Common myeloid progenitor, CD34-positive (primary cell): ENCODE results near the gene DGKQ.
A peak's percentile ranks its signal among the peaks of the same experiment; 100 is the strongest.

Experiments used
- CTCF ChIA-PET: fragments of 350-600 bp; sonication (Branson Sonifier 250); formaldehyde crosslinking; loops from one replicate; lab custom pipeline; 2021; ENCODE audit warnings: antibody characterized with exemption; lab: Charles Lee
- POLR2A ChIA-PET: fragments of 350-600 bp; sonication (Branson Sonifier 250); formaldehyde crosslinking; loops from one replicate; lab custom pipeline; 2021; ENCODE audit warnings: antibody characterized with exemption; lab: Charles Lee
- DNase-seq, 3 donors: peaks; one replicate each; pipeline versions ENCODE4 v3.0.0 to v3.0.0-alpha.2; 2013
- H3K27ac ChIP-seq, 2 experiments: 1 replicate in 1 of 2; 2 replicates in 1 of 2; pipeline ENCODE4 v1.7.0; 2013; ENCODE audit warnings: inconsistent platforms in 2 of 2, low read length in 2 of 2, mild to moderate bottlenecking in 2 of 2, low read depth in 1 of 2, moderate library complexity in 1 of 2; ENCODE audit not compliant: severe bottlenecking in 2 of 2, insufficient read depth in 1 of 2, poor library complexity in 1 of 2
- H3K27me3 ChIP-seq, 5 experiments: replicated peaks in 2 of 5; 1 replicate in 3 of 5; 2 replicates in 2 of 5; pipeline versions ENCODE4 v1.6.1 to v1.7.0; 2013; ENCODE audit warnings: low read length in 4 of 5, mild to moderate bottlenecking in 2 of 5, moderate library complexity in 2 of 5, inconsistent platforms in 1 of 5; ENCODE audit not compliant: insufficient read depth in 5 of 5, control insufficient read depth in 4 of 5
- H3K36me3 ChIP-seq, 4 experiments: 1 replicate in 2 of 4; 2 replicates in 2 of 4; pipeline versions ENCODE4 v1.6.1 to v1.7.0; 2013; ENCODE audit warnings: low read length in 3 of 4, control low read depth in 1 of 4, mild to moderate bottlenecking in 1 of 4; ENCODE audit not compliant: control insufficient read depth in 4 of 4, insufficient read depth in 4 of 4
- H3K4me1 ChIP-seq, 4 experiments: 1 replicate in 3 of 4; 2 replicates in 1 of 4; pipeline versions ENCODE4 v1.6.1 to v1.7.1; 2013; ENCODE audit warnings: low read length in 3 of 4, mild to moderate bottlenecking in 3 of 4, control low read depth in 1 of 4, inconsistent platforms in 1 of 4, moderate library complexity in 1 of 4; ENCODE audit not compliant: control insufficient read depth in 4 of 4, insufficient read depth in 4 of 4; ENCODE audit errors: control extremely low read depth in 1 of 4
- H3K4me3 ChIP-seq, 7 experiments: 1 replicate in 4 of 7; 2 replicates in 3 of 7; pipeline versions ENCODE4 v1.5.1 to v1.7.0; 2013; ENCODE audit warnings: mild to moderate bottlenecking in 7 of 7, low read length in 6 of 7, moderate library complexity in 6 of 7, inconsistent platforms in 2 of 7, low read depth in 2 of 7, control low read depth in 1 of 7; ENCODE audit not compliant: insufficient read depth in 4 of 7, control insufficient read depth in 1 of 7; ENCODE audit errors: extremely low read depth in 1 of 7
- H3K9me3 ChIP-seq, 5 experiments: 1 replicate in 4 of 5; 2 replicates in 1 of 5; pipeline versions ENCODE4 v1.6.1 to v1.7.1; 2013; ENCODE audit warnings: low read length in 4 of 5, mild to moderate bottlenecking in 2 of 5, inconsistent platforms in 1 of 5, low read depth in 1 of 5, moderate library complexity in 1 of 5; ENCODE audit not compliant: control insufficient read depth in 4 of 5, insufficient read depth in 2 of 5; ENCODE audit errors: control extremely low read depth in 1 of 5
- WGBS: methylation state at CpG from one replicate; pipeline ENCODE4 v1.1.5; 2013; ENCODE audit not compliant: insufficient coverage; 5-methylcytosine and 5-hydroxymethylcytosine counted together

Gene DGKQ

GRCh38 chr4:998096-998691 is 24.8 kb upstream of the DGKQ start:
- Histone ChIP-seq H3K4me3 (no peak overlapping the region), H3K4me1 (peaks cover 0 to 25% (median 18%) of the 10 kb centered on the region in 4 experiments), H3K9me3 (no peaks in the 10 kb centered on the region), H3K27me3 (peaks cover 0 to 76% (median 20%) of the 10 kb centered on the region in 5 experiments), H3K27ac (no peak overlapping the region), H3K36me3 (no peaks in the 10 kb centered on the region)
- 54% methylated on average over 11 of the region's 12 CpGs for WGBS
- ChIA-PET CTCF (no interaction called here), POLR2A (no interaction called here)
- DNase-seq: no peak

GRCh38 chr4:997375-998071 is 24.2 kb upstream of the DGKQ start:
- H3K36me3 ChIP-seq: no peaks in the 10 kb centered on the region
- peaks cover 0 to 21% (median 16%) of the 10 kb centered on the region in 4 experiments for H3K4me1 ChIP-seq
- 2% methylated on average over 64 of the region's 68 CpGs for WGBS
- no peak overlapping the region for H3K27ac ChIP-seq
- H3K4me3 ChIP-seq: peak overlapping the region in 5 of 7 experiments; percentile 15 to 57 (median 54)
- POLR2A ChIA-PET: no interaction called here
- DNase-seq: peak in 2 of 3 donors; percentile 58 to 61
- H3K9me3 ChIP-seq: no peaks in the 10 kb centered on the region
- H3K27me3 ChIP-seq: peaks cover 0 to 70% (median 20%) of the 10 kb centered on the region in 5 experiments
- CTCF ChIA-PET: no interaction called here

DNA sequence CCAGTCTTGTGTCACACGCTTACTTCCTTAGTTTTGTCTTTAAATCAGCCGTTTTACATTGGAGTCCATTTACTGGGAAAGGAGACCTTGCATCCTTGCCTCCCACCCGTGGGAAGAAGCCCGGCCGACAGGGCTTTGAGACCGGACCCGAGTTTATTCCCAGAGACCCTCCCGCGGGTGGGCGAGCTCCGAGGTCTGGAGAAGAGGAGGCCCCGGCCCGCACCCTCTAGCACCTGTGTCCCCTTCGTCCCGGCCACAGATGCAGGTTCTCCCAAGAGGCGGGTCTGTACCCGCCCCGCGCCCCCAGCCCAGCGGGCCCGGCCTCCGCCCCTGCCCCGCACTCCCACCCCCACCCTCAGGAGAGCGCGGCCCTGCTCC is 23.6 kb upstream of the DGKQ start:
- 17% methylated on average over 13 of the region's 25 CpGs for WGBS
- Histone ChIP-seq H3K4me1 (peaks cover 0 to 15% (median 11%) of the 10 kb centered on the region in 4 experiments), H3K4me3 (peak overlapping the region in 2 of 7 experiments; percentile 23), H3K27ac (peak overlapping the region in 1 of 2 experiments; percentile 49), H3K9me3 (no peaks in the 10 kb centered on the region), H3K27me3 (peaks cover 0 to 65% (median 20%) of the 10 kb centered on the region in 5 experiments), H3K36me3 (peaks cover 0 to under 1% (median 0%) of the 10 kb centered on the region in 4 experiments)
- DNase-seq: no peak
- CTCF ChIA-PET: no interaction called here
- POLR2A ChIA-PET: no interaction called here

DNA sequence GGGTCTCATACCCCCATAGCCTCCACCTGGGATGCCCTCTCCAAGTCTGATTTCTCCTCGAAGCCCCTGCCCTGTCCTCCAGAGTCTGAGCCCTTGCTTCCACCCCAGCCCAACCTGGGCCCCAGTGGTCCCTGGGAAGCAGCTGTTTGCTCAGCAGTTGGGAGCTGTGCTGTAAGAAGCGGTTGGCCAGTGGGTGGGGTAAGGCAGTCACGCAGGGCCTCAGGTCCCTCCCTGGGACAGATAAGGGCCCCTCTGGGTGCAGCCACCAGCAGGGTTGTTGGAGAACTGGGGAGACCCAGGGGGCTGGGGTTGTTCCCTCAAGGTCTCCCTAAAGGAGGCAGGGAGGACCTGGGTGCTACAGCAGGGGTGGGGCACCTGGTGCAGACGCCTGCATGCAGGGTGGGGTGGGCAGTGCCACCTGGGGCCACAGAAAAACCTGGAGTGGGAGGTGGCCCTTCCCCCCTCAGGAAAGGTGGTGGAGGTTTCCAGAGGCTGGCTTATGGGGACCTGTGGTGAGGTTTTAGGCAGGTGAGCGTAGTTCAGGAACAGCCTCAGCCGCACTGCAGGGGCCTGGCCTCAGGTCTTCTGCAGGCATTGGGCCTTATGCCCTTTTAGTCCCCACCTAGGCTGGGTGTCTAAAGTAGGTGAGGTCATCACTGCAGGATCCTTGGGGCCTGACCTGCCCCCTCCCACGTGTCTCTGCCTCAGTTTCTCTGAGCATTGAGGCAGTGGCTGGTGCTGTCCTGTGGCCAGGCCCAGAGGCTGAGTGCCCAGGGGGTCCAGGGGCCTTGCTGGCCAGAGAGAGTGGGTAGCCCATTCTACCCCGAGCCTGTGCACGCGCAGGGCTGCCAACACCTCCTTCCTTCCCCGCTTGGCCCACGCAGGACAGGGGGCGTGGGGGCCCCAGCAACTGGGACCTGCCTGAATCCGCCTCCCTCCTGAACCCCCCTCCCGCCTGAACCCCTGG is 22.9 kb upstream of the DGKQ start:
- peak overlapping the region in 1 of 2 experiments; percentile 49 for H3K27ac ChIP-seq
- H3K4me3 ChIP-seq: no peak overlapping the region
- POLR2A ChIA-PET: no interaction called here
- H3K9me3 ChIP-seq: no peaks in the 10 kb centered on the region
- H3K36me3 ChIP-seq: peaks cover 0 to 6% (median 3%) of the 10 kb centered on the region in 4 experiments
- WGBS: 78% methylated on average over 14 of the region's 15 CpGs
- peaks cover 0 to 58% (median 18%) of the 10 kb centered on the region in 5 experiments for H3K27me3 ChIP-seq
- peaks cover 0 to 11% (median 7%) of the 10 kb centered on the region in 4 experiments for H3K4me1 ChIP-seq
- CTCF ChIA-PET: no interaction called here
- DNase-seq: peak in 2 of 3 donors; percentile 25 to 42

- Histone ChIP-seq H3K27me3 (peaks cover 0 to 50% (median 15%) of the 10 kb centered on the region in 5 experiments), H3K4me3 (no peak overlapping the region), H3K27ac (peak overlapping the region in 1 of 2 experiments; percentile 49), H3K4me1 (peaks cover 0 to 11% (median 7%) of the 10 kb centered on the region in 4 experiments), H3K9me3 (no peaks in the 10 kb centered on the region), H3K36me3 (peaks cover 0 to 15% (median 4%) of the 10 kb centered on the region in 4 experiments)
- DNase-seq: no peak
- POLR2A ChIA-PET: no interaction called here
- CTCF ChIA-PET: interaction anchor here (0.6 to 1.2 kb wide), 3 partner anchors 10 to 19 kb away, joined by 3 read pairs; no protein-coding TSS in a partner anchor
- WGBS: 97% methylated on average over 19 of the region's 23 CpGs
Observed at GRCh38 chr4:995311-996026, 22.1 kb upstream of the DGKQ start.
